Osteocyte (in vitro differentiated cells): Measurements from ENCODE around the gene SPAG7. TPM values are rescaled to one million over a fixed set of nuclear protein-coding genes. Genes with fewer than 3 reads are reported as not detected.

Source experiments
- DNase-seq: peaks from one replicate; pipeline ENCODE4 v3.0.0; 2021; ENCODE audit warnings: mixed read lengths; ENCODE audit not compliant: unreplicated experiment; ENCODE audit errors: extremely low spot score
- H3K27ac Mint-ChIP-seq: one replicate; pipeline ENCODE4 v1.8.0; 2021; ENCODE audit warnings: mild to moderate bottlenecking, mixed read lengths; ENCODE audit not compliant: unreplicated experiment
- H3K27me3 Mint-ChIP-seq: one replicate; pipeline ENCODE4 v1.8.0; 2021; ENCODE audit warnings: mixed read lengths; ENCODE audit not compliant: unreplicated experiment
- H3K36me3 Mint-ChIP-seq: one replicate; pipeline ENCODE4 v1.8.0; 2021; ENCODE audit warnings: mixed read lengths; ENCODE audit not compliant: unreplicated experiment
- H3K4me1 Mint-ChIP-seq: one replicate; pipeline ENCODE4 v1.8.0; 2021; ENCODE audit warnings: mixed read lengths; ENCODE audit not compliant: unreplicated experiment
- H3K4me3 Mint-ChIP-seq: one replicate; pipeline ENCODE4 v1.8.0; 2021; ENCODE audit warnings: mild to moderate bottlenecking, moderate library complexity, mixed read lengths; ENCODE audit not compliant: unreplicated experiment
- H3K9me3 Mint-ChIP-seq: one replicate; pipeline ENCODE4 v1.8.0; 2021; ENCODE audit warnings: mixed read lengths; ENCODE audit not compliant: unreplicated experiment
- total RNA-seq: library from RNA; stranded (reverse); gene quantifications from 2 replicates; pipeline ENCODE4 v1.2.1, GENCODE V29; 2021
- TF ChIP-seq, protein P1 (sequence below): fragments of 200-600 bp; sonication (generic); IDR thresholded peaks from 2 replicates; pipeline ENCODE4 v1.5.0; 2021; ENCODE audit warnings: antibody characterized with exemption, mild to moderate bottlenecking, moderate library complexity

The SPAG7 gene
- total RNA-seq, 1 donor from 2014 or later: 92.9 TPM

GRCh38 chr17:4955091-4955490 lies 12.5 kb downstream of the SPAG7 start:
- DNase-seq: no peak
- no peak overlapping the region for H3K27ac Mint-ChIP-seq
- no peaks in the 10 kb centered on the region for H3K9me3 Mint-ChIP-seq
- TF ChIP-seq, protein P1, sequence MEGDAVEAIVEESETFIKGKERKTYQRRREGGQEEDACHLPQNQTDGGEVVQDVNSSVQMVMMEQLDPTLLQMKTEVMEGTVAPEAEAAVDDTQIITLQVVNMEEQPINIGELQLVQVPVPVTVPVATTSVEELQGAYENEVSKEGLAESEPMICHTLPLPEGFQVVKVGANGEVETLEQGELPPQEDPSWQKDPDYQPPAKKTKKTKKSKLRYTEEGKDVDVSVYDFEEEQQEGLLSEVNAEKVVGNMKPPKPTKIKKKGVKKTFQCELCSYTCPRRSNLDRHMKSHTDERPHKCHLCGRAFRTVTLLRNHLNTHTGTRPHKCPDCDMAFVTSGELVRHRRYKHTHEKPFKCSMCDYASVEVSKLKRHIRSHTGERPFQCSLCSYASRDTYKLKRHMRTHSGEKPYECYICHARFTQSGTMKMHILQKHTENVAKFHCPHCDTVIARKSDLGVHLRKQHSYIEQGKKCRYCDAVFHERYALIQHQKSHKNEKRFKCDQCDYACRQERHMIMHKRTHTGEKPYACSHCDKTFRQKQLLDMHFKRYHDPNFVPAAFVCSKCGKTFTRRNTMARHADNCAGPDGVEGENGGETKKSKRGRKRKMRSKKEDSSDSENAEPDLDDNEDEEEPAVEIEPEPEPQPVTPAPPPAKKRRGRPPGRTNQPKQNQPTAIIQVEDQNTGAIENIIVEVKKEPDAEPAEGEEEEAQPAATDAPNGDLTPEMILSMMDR: no peak
- no peak overlapping the region for H3K4me3 Mint-ChIP-seq
- H3K36me3 Mint-ChIP-seq: peaks cover 11% of the 10 kb centered on the region
- no peaks in the 10 kb centered on the region for H3K27me3 Mint-ChIP-seq
- H3K4me1 Mint-ChIP-seq: peaks cover 26% of the 10 kb centered on the region

- H3K9me3 Mint-ChIP-seq: no peaks in the 10 kb centered on the region
- no peak for DNase-seq
- no peak overlapping the region for H3K4me3 Mint-ChIP-seq
- H3K27ac Mint-ChIP-seq: peak overlapping the region; percentile 61
- H3K4me1 Mint-ChIP-seq: peaks cover 28% of the 10 kb centered on the region
- TF ChIP-seq, protein P1: no peak
- H3K36me3 Mint-ChIP-seq: no peaks in the 10 kb centered on the region
- no peaks in the 10 kb centered on the region for H3K27me3 Mint-ChIP-seq
Observed at GRCh38 chr17:4953451-4953961, 14.1 kb downstream of the SPAG7 start.

GRCh38 chr17:4951486-4951885 lies 16.1 kb downstream of the SPAG7 start:
- Mint-ChIP-seq H3K36me3 (peaks cover 5% of the 10 kb centered on the region), H3K4me1 (peaks cover 34% of the 10 kb centered on the region), H3K4me3 (peak overlapping the region; percentile 65), H3K9me3 (no peaks in the 10 kb centered on the region), H3K27me3 (no peaks in the 10 kb centered on the region), H3K27ac (no peak overlapping the region)
- TF ChIP-seq, protein P1: no peak
- DNase-seq: no peak

- Mint-ChIP-seq H3K4me3 (peak within 1 kb of the TSS; percentile 65), H3K9me3 (no peaks in the 10 kb centered on the region), H3K27ac (peak within 1 kb of the TSS; percentile 76), H3K36me3 (peaks cover 5% of the 10 kb centered on the region), H3K4me1 (peaks cover 40% of the 10 kb centered on the region), H3K27me3 (no peaks in the 10 kb centered on the region)
- TF ChIP-seq, protein P1: no peak
- no peak for DNase-seq
Observed at GRCh38 chr17:4950746-4951204, 16.8 kb downstream of the SPAG7 start, which contains the start of gene ENO3. Gene ENO3 (plus strand): TSS chr17:4951119. CDS start chr17:4951830, 711 bp downstream.

DNA sequence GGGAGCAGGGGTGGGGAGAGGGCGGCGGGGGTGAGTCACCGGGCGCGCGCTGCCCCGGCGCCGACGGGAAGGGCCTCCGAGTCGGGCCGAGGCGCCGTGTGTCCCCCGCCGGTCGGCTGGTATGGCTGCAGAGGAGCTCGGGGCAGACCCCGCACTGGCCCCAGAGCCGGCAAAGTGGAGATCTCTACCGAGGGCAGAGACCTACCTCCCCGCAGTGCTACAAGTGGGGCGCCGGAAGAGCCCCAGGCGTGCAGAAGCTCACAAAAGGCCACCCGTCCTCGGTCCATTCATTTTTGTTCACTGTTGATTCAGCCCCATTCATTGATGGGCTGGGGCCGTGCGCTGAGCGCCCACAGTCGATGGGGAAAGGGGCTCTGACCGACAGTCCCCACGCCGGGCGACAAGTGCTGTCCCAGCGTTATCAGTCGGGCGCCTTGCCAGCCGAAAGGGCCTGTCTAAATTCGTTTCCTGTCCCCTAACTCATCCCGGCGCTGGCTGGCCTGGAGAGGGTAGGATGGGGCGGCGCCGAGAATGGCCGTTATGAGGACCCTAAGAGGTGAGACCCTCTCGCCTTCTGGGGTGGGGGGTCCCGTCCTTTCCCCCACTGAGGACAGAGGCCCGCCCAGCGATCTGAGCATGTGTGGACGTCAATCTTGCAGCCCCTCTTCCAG lies 17.4 kb downstream of the SPAG7 start:
- peak overlapping the region; percentile 76 for H3K27ac Mint-ChIP-seq
- no peak for DNase-seq
- TF ChIP-seq, protein P1: no peak
- H3K4me1 Mint-ChIP-seq: peaks cover 46% of the 10 kb centered on the region
- peaks cover 10% of the 10 kb centered on the region for H3K36me3 Mint-ChIP-seq
- peak overlapping the region; percentile 65 for H3K4me3 Mint-ChIP-seq
- no peaks in the 10 kb centered on the region for H3K9me3 Mint-ChIP-seq
- H3K27me3 Mint-ChIP-seq: no peaks in the 10 kb centered on the region
